SK-N-SH treated with all-trans-retinoic acid at 6 μM for 48 hours (cell line): ENCODE data around the gene SERPINA10.
"Not testable (repeated sequence)": the region's sequence is repeated elsewhere in the genome, so short reads cannot be mapped to it uniquely, and the experiment has no call there.

Experiments
- ATAC-seq: fragments of 200-7000 bp; cut with Tn5 transposase; 3 replicates; pipeline ENCODE4 v1.9.1; 2020; ENCODE audit warnings: mild to moderate bottlenecking, moderate library complexity
- ARNTL ChIP-seq: fragments of 450-650 bp; formaldehyde crosslinking; IDR thresholded peaks from 2 replicates; pipeline ENCODE4 v1.5.0; 2020; ENCODE audit warnings: low read depth, mild to moderate bottlenecking, moderate library complexity, borderline replicate concordance
- BACH2 ChIP-seq: fragments of 250-450 bp; sonication (Bioruptor Pico); IDR thresholded peaks from 2 replicates; pipeline ENCODE4 v1.9.0; 2021; ENCODE audit warnings: mild to moderate bottlenecking, borderline replicate concordance
- ESRRG ChIP-seq: fragments of 250-450 bp; sonication (Bioruptor Pico); IDR thresholded peaks from 2 replicates; pipeline ENCODE4 v1.6.1; 2021; ENCODE audit warnings: mild to moderate bottlenecking
- GLIS3 ChIP-seq: fragments of 250-450 bp; sonication (Bioruptor Pico); IDR thresholded peaks from 2 replicates; pipeline ENCODE4 v1.5.0; 2020; ENCODE audit warnings: mild to moderate bottlenecking, moderate library complexity
- ISL1 ChIP-seq: fragments of 250-450 bp; sonication (Bioruptor Pico); IDR thresholded peaks from 2 replicates; pipeline ENCODE4 v2.1.2; 2022; ENCODE audit warnings: mild to moderate bottlenecking, moderate library complexity
- OSR1 ChIP-seq: fragments of 250-450 bp; sonication (Bioruptor Pico); IDR thresholded peaks from 2 replicates; pipeline ENCODE4 v1.8.0; 2022; ENCODE audit warnings: moderate library complexity, mild to moderate bottlenecking, inconsistent platforms
- PPARA ChIP-seq: fragments of 250-450 bp; sonication (Bioruptor Pico); IDR thresholded peaks from 2 replicates; pipeline ENCODE4 v1.5.0; 2020; ENCODE audit warnings: mild to moderate bottlenecking, borderline replicate concordance
- RARB ChIP-seq: fragments of 250-450 bp; sonication (Bioruptor Pico); IDR thresholded peaks from 2 replicates; pipeline ENCODE4 v1.8.0; 2021; ENCODE audit warnings: mild to moderate bottlenecking, moderate library complexity
- SNAI2 ChIP-seq: fragments of 250-450 bp; sonication (Bioruptor Pico); IDR thresholded peaks from 2 replicates; pipeline ENCODE4 v1.5.0; 2020; ENCODE audit warnings: mild to moderate bottlenecking, moderate library complexity
- TCF4 ChIP-seq: fragments of 250-450 bp; sonication (Bioruptor Pico); IDR thresholded peaks from 2 replicates; pipeline ENCODE4 v1.8.0; 2021; ENCODE audit warnings: mild to moderate bottlenecking, moderate library complexity, borderline replicate concordance
- TOX ChIP-seq: fragments of 250-450 bp; sonication (Bioruptor Pico); IDR thresholded peaks from 2 replicates; pipeline ENCODE4 v1.8.0; 2021; ENCODE audit warnings: mild to moderate bottlenecking, moderate library complexity, borderline replicate concordance
- ZC3H10 ChIP-seq: fragments of 250-450 bp; sonication (Bioruptor Pico); IDR thresholded peaks from 2 replicates; pipeline ENCODE4 v1.5.1; 2021; ENCODE audit warnings: mild to moderate bottlenecking, moderate library complexity
- ZFP3 ChIP-seq: fragments of 250-450 bp; sonication (Bioruptor Pico); IDR thresholded peaks from 2 replicates; pipeline ENCODE4 v1.5.0; 2020; ENCODE audit warnings: mild to moderate bottlenecking, moderate library complexity
- ZFP30 ChIP-seq: fragments of 450-650 bp; formaldehyde crosslinking; IDR thresholded peaks from 2 replicates; pipeline ENCODE4 v1.5.0; 2022; ENCODE audit warnings: mild to moderate bottlenecking, moderate library complexity
- ZNF565 ChIP-seq: fragments of 450-650 bp; formaldehyde crosslinking; conservative IDR thresholded peaks from 2 replicates; pipeline ENCODE4 v1.5.0; 2020; ENCODE audit warnings: low read depth, mild to moderate bottlenecking, moderate library complexity
- ZNF70 ChIP-seq: fragments of 450-650 bp; formaldehyde crosslinking; IDR thresholded peaks from 2 replicates; pipeline ENCODE4 v1.5.0; 2020; ENCODE audit warnings: mild to moderate bottlenecking, moderate library complexity
- ZNF8 ChIP-seq: fragments of 450-650 bp; formaldehyde crosslinking; IDR thresholded peaks from 2 replicates; pipeline ENCODE4 v1.5.0; 2020; ENCODE audit warnings: mild to moderate bottlenecking, moderate library complexity
- TF ChIP-seq, protein P1 (sequence below): fragments of 250-450 bp; sonication (Bioruptor Pico); IDR thresholded peaks from 2 replicates; pipeline ENCODE4 v1.5.1; 2020; ENCODE audit warnings: low read depth, mild to moderate bottlenecking, moderate library complexity
- TF ChIP-seq, protein P2 (sequence below): fragments of 250-450 bp; sonication (Bioruptor Pico); IDR thresholded peaks from 2 replicates; pipeline ENCODE4 v1.8.0; 2020; ENCODE audit warnings: mild to moderate bottlenecking, moderate library complexity, borderline replicate concordance
- TF ChIP-seq, protein P3 (sequence below): fragments of 250-450 bp; sonication (Bioruptor Pico); IDR thresholded peaks from 2 replicates; pipeline ENCODE4 v1.5.1; 2021; ENCODE audit warnings: mild to moderate bottlenecking, moderate library complexity
- TF ChIP-seq, protein P4 (sequence below): fragments of 250-450 bp; sonication (Bioruptor Pico); IDR thresholded peaks from 2 replicates; pipeline ENCODE4 v1.5.0; 2020; ENCODE audit warnings: mild to moderate bottlenecking, moderate library complexity

Gene SERPINA10

DNA sequence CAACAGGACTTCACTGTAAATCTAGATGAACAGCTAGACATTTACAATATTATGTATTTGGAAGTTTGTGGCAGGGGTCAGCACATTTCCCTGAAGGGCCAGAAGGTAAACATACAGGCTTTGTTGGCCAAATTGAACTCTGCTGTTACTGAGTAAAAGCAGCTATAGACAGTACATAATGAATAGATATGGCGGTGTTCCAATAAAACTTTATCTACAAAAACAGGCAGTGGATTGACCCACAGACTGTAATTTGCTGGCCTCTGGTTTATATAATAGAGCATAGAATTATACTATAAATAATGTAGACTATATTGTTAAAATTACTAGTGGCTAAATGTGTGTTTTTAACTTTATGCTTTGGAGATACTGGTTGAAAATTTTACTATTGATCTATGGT lies 25.7 kb downstream of the SERPINA10 start:
- TF ChIP-seq, protein P1, sequence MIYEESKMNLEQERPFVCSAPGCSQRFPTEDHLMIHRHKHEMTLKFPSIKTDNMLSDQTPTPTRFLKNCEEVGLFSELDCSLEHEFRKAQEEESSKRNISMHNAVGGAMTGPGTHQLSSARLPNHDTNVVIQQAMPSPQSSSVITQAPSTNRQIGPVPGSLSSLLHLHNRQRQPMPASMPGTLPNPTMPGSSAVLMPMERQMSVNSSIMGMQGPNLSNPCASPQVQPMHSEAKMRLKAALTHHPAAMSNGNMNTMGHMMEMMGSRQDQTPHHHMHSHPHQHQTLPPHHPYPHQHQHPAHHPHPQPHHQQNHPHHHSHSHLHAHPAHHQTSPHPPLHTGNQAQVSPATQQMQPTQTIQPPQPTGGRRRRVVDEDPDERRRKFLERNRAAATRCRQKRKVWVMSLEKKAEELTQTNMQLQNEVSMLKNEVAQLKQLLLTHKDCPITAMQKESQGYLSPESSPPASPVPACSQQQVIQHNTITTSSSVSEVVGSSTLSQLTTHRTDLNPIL (CRISPR knock-in tag): no peak
- TF ChIP-seq OSR1 (CRISPR knock-in tag): no peak
- TF ChIP-seq ZFP30 (CRISPR knock-in tag): no peak
- no peak for TF ChIP-seq ZNF565 (CRISPR knock-in tag)
- TF ChIP-seq, protein P2, sequence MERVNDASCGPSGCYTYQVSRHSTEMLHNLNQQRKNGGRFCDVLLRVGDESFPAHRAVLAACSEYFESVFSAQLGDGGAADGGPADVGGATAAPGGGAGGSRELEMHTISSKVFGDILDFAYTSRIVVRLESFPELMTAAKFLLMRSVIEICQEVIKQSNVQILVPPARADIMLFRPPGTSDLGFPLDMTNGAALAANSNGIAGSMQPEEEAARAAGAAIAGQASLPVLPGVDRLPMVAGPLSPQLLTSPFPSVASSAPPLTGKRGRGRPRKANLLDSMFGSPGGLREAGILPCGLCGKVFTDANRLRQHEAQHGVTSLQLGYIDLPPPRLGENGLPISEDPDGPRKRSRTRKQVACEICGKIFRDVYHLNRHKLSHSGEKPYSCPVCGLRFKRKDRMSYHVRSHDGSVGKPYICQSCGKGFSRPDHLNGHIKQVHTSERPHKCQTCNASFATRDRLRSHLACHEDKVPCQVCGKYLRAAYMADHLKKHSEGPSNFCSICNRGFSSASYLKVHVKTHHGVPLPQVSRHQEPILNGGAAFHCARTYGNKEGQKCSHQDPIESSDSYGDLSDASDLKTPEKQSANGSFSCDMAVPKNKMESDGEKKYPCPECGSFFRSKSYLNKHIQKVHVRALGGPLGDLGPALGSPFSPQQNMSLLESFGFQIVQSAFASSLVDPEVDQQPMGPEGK (CRISPR knock-in tag): no peak
- TF ChIP-seq RARB: no peak
- no peak for TF ChIP-seq BACH2 (CRISPR knock-in tag)
- no peak for TF ChIP-seq TOX (CRISPR knock-in tag)
- no peak for TF ChIP-seq ZNF8
- TF ChIP-seq, protein P3, sequence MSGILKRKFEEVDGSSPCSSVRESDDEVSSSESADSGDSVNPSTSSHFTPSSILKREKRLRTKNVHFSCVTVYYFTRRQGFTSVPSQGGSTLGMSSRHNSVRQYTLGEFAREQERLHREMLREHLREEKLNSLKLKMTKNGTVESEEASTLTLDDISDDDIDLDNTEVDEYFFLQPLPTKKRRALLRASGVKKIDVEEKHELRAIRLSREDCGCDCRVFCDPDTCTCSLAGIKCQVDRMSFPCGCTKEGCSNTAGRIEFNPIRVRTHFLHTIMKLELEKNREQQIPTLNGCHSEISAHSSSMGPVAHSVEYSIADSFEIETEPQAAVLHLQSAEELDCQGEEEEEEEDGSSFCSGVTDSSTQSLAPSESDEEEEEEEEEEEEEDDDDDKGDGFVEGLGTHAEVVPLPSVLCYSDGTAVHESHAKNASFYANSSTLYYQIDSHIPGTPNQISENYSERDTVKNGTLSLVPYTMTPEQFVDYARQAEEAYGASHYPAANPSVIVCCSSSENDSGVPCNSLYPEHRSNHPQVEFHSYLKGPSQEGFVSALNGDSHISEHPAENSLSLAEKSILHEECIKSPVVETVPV (CRISPR knock-in tag): no peak
- TF ChIP-seq, protein P4, sequence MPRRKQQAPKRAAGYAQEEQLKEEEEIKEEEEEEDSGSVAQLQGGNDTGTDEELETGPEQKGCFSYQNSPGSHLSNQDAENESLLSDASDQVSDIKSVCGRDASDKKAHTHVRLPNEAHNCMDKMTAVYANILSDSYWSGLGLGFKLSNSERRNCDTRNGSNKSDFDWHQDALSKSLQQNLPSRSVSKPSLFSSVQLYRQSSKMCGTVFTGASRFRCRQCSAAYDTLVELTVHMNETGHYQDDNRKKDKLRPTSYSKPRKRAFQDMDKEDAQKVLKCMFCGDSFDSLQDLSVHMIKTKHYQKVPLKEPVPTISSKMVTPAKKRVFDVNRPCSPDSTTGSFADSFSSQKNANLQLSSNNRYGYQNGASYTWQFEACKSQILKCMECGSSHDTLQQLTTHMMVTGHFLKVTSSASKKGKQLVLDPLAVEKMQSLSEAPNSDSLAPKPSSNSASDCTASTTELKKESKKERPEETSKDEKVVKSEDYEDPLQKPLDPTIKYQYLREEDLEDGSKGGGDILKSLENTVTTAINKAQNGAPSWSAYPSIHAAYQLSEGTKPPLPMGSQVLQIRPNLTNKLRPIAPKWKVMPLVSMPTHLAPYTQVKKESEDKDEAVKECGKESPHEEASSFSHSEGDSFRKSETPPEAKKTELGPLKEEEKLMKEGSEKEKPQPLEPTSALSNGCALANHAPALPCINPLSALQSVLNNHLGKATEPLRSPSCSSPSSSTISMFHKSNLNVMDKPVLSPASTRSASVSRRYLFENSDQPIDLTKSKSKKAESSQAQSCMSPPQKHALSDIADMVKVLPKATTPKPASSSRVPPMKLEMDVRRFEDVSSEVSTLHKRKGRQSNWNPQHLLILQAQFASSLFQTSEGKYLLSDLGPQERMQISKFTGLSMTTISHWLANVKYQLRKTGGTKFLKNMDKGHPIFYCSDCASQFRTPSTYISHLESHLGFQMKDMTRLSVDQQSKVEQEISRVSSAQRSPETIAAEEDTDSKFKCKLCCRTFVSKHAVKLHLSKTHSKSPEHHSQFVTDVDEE (CRISPR knock-in tag): no peak
- TF ChIP-seq SNAI2 (CRISPR knock-in tag): no peak
- TF ChIP-seq ISL1 (CRISPR knock-in tag): no peak
- TF ChIP-seq PPARA (CRISPR knock-in tag): no peak
- no peak for ATAC-seq

DNA sequence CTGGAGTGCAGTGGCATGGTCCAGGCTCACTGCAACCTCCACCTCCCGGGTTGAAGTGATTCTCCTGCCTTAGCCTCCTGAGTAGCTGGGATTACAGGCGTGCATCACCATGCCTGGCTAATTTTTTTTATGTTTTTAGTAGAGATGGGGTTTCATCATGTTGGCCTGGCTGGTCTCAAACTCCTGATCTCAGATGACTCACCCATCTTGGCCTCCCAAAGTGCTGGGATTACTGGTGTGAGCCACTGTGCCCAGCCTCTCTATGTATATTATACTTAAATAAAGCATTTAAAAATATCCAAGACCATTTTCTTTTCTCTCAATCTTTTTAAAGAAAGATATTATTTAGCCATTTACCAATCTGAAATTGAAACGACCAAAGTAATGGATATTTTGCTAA lies 28.9 kb downstream of the SERPINA10 start:
- ATAC-seq: not testable (repeated sequence)

DNA sequence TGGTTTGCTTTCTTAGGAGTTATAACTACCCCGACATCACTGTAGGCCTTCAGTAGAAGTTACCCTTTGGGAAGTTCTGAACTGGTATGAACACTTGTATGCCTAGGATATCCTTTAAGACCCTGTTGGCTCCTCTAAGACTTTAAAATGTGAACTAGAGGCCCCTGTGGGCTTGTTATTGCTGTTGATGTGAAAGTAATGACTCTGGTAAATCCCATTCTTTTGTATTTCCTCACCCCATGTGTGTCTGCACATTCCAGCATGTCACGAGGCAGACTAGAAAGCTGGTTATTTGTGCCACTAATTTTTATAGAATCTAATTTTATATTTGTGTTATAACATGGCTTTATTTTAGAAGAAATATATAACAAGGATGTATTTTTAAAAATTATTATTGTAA lies 48.9 kb downstream of the SERPINA10 start:
- no peak for TF ChIP-seq PPARA (CRISPR knock-in tag)
- TF ChIP-seq, protein P1 (CRISPR knock-in tag): no peak
- no peak for TF ChIP-seq GLIS3 (CRISPR knock-in tag)
- TF ChIP-seq, protein P4 (CRISPR knock-in tag): no peak
- TF ChIP-seq ZNF565 (CRISPR knock-in tag): no peak
- TF ChIP-seq ESRRG (CRISPR knock-in tag): no peak
- TF ChIP-seq TCF4 (CRISPR knock-in tag): no peak
- no peak for TF ChIP-seq ISL1 (CRISPR knock-in tag)
- TF ChIP-seq OSR1 (CRISPR knock-in tag): no peak
- no peak for TF ChIP-seq RARB
- TF ChIP-seq ZNF70 (CRISPR knock-in tag): no peak
- no peak for TF ChIP-seq SNAI2 (CRISPR knock-in tag)
- TF ChIP-seq ARNTL: no peak
- TF ChIP-seq TOX (CRISPR knock-in tag): no peak
- TF ChIP-seq ZFP3 (CRISPR knock-in tag): no peak
- no peak for TF ChIP-seq ZC3H10 (CRISPR knock-in tag)
- ATAC-seq: no peak
